GM19455 (cell line): ENCODE measurements around the gene ZBTB16.

Experiments used
- ATAC-seq: cut with Tn5 transposase; IDR thresholded peaks from one replicate; pipeline ENCODE4 v1.9.1; 2021; ENCODE audit not compliant: unreplicated experiment

The ZBTB16 gene

DNA sequence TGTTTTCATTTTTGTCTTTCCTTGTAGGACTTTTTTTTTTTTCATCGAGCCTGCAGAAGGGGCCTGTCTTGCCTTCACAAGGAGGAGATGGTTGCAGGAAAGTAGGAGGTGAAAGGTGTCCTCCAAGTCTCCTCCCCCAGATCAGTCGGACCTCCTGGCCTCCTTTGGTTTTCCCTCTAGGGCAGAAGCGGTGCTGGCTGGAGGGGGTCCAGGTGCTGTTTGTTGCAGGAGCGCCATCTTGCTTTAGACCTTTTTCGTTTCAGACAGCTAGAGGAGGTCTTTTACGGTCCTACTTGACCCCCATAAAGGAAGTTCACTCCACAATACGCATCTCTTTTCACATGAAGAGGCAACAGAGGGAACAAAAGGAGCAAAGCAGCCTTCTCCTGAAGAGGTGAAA is 66.0 kb downstream of the ZBTB16 start:
- ATAC-seq: no peak

DNA sequence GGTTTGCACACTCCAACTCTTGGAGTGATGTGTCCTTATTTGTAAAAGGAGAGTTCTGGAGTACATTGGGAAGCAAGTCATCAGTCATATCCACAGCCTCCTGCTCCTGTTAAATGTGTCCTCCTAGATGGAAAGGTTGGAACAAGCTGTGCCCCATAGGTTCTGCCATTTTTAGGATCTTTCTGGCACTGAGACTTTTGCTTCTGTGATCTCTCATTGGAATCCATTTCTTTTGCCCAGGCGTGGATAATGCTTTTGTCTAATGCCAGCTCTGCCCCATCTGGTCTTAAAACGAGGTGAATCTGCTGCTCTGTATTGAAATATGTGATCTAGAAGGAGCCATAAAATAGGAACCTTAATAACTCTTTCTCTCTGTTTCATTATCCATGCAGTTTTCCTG is 66.4 kb downstream of the ZBTB16 start:
- ATAC-seq: no peak

DNA sequence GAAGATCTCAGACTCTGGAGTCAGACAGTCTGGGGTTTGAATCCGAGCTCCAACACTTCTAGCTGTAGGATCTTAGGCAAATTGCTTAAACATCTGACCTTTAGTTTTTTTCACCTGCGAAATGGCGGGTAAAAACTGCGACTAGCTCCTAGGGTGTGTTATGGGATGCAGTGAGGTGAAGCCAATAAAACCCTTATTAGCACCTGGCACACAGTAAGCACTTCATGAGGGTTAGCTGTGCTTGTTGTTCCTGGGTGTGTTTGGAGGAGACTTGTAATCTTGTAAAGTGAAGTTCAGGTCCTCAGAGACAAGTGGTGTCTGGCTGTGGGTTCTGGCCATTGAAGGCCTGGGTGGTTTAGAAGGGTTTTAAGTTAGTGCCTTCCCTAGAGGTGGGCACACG is 68.9 kb downstream of the ZBTB16 start:
- ATAC-seq: no peak

DNA sequence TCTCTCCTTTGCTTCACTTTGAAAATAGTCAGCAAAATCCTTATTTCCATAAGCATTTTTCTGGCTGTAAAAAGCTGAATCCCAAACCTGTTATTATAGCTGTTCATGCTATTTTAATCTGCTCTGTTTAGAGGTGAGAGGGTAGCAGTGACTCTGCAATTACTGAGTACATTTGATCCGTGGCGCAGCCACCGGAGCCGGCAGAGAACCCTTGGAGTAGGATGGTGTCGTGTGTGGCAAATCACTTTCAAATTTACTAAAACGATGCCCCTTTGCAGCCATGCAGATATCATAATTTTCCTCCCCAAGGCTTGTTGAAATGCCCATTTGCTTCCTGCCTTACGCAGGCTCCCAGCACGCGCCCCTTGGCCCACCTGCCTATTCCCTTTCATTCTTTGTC is 69.6 kb downstream of the ZBTB16 start:
- no peak for ATAC-seq

DNA sequence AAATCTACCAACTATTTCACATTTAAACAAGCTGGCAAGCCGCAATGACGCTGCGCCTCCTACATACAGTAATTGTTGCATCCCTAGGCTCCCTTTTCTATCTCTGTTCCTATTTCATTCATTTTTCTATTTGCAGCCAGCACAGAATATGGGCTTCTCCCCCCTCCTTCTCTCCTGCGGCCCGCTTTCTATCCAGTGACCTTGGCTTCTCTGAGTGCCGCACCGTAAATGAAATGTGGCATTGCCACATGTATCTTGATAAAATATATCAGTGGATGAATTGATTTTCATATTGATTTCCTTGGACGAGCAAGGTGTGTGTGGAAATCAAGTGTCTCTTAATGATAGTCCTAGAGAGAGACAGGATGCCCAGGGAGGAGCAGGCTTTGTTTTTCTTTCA is 70.2 kb downstream of the ZBTB16 start:
- ATAC-seq: no peak

DNA sequence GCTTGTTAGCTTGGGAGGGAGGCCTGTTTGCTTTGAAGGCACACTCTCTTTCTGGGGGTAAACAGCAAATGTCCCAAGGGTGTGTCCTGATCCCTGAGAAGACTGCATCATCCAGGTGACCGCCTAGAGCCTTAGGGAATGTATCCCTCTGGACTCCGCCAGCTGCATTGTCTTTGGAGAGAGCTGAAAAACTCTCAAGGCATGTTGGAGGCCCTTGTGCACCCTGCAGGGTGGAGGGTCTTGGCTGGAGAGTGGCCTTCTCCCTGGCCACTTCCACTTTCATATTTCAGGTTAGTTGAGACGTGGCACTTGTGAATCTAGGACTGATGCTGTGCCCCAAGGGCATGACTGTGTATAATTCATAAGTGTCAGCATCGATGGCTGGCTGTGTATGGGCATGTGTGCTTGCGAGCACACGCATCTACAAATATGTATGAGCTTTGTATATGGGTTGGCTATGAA is 70.6 kb downstream of the ZBTB16 start:
- ATAC-seq: no peak

DNA sequence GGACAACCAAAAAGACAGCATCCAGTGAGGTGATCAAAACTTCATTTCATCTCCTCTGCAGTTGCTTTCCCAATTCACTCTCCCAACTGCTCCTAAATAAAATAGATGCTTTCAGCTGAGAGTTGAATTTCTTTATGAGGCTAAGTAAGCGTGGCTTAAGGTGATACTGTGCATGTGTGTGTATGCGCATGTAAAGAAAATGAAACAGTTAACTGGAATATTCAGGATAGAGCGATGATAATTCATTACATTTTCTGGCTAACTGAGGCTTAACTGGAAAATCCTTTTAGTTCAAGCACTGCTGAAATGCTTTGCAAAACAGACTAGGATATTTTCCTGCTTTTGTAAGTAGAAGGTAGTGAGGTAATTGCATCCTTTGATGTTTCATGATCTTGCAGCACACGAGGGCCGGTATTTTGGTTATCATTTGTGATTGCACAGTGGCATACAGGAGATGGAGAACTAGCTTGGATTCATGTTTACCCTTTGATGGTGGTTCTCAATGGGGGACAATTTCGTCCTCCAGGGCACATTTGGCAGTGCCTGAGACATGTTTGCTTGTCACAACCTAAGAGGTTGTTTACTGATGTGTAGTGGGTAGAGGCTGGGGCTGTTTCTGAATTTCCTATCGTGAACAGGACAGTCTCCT is 71.2 kb downstream of the ZBTB16 start:
- ATAC-seq: no peak

DNA sequence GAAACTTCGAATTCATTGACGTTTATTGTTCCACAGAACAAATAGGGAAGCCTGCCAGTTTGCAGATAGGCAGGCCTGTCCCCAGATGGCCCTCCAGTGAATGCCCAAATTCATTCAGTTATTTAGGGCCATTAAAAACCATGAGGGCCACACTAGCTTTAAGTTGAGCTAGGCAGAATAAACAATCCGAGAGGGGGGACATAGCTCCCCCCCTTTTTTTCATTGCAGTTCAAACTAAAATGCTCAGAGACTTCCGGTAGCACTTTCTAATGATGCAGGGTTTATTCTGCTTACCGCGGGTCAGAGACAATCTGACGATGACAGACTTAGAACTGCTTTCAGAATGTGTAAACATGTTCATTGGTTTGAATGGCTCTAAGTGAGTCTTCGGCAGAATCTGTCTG is 72.0 kb downstream of the ZBTB16 start:
- ATAC-seq: no peak

DNA sequence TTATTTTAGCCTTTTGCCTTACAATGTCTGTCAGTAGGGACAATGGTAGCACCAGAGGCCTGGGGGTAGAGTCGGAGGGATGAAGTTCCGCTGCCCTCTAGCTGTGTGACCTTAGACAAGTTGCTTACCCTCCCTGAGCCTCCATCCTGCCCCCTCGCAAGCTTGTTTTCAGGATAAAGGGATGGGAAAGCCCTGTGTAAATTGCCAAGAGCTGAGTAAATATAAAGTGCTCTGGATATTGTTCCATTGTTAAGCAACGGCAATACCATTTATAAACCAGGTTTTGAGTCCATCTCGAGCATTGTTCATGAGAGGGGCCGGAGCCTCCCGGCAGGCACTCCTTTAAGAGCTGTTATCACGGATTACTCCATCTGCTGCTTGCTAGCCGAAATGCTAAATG is 72.9 kb downstream of the ZBTB16 start:
- no peak for ATAC-seq

DNA sequence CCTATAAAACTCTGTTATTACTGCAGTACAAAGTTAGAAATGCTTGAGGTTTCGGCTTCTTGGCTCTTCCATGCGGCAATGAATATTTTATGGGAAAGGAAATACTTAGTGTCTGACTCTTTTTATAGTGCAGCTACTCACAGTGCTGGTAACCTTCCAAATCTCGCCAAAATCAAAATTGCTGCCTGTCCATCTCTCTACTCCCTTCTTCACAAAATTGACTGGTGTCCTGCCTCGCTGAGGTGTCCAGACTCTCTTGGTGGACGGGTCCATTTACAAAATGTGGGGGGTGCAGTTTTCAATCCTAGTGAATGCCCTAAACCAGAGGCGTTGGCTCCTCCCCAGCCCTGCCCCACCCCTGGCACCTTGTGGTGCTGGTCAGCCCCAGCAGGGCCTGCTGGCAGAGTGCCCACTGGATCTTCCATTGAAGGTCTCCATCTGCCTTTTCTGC is 73.5 kb downstream of the ZBTB16 start:
- no peak for ATAC-seq

DNA sequence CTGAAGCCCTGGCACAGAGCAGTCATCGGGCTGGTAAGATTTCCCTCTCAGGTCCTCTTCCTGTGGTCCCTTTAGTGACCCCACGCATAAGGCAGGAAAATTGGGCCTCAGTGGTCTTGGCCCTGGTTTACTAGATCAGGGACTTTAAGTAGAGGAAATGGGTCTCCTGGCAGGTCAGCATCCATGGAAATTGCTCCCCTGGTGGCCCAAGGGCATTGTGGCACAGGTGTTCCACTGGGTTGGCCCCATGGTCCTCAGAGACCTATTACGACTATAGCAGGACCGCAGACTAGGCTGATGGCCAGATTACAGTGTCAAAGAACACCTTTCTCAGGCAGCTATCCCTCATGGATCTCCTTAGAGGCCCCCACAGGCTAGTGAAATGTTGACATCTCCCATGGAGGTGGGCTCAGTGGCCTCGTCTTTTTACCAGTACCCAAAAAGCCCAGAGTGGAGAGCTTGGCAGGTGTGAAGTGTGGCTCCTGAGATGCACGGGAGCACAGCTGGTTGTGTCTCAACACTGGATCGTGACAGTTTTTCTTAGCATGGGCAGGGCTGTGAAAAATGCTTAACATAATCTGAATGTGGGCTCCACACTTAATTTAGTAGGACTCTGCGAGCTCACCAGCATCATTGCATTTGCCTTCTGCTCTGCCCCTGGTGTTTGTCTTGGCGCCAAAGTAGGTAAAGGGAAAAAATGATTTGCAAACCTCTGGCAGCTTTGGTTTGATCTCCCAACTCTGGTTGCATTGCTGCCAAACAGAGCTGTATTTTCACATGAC is 74.2 kb downstream of the ZBTB16 start:
- no peak for ATAC-seq

DNA sequence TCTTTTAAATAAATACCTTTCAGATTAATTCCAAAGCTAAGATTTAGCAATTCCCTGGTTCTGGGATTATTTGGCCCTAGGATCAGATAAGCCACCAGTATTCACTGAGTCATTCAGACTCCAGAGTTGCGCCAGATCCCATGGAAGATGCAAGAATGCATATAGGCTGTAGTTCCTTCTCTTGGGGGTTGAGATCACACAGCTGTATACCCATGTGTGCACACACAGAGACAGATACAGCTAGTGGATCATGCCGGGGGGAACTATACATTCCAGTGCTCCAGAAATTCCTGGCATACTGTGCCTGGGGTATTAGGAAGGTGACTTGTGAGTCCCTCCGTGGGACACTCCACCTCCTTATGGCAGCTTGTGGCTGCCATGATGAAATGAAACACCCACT is 75.4 kb downstream of the ZBTB16 start:
- ATAC-seq: no peak

DNA sequence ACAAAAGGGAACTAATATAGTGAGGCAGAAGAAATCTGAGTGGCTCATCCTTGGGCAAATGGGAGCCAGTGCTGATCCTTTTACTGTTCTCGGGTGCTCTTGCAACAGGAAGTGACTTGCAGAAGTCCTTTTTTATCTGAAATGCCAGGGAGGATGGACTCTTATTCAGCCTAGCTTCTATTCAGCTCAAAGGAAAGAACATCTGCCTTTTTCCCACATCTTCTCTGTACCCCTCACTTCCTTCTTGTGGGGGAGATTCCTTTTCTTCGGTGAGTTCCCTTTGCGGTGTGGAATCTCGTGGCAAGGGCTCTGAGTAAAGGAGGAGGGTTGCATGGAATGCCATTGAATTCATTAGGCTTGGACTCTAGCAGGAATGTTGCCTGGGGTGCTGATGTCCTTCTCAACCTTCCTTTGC is 76.2 kb downstream of the ZBTB16 start:
- no peak for ATAC-seq

DNA sequence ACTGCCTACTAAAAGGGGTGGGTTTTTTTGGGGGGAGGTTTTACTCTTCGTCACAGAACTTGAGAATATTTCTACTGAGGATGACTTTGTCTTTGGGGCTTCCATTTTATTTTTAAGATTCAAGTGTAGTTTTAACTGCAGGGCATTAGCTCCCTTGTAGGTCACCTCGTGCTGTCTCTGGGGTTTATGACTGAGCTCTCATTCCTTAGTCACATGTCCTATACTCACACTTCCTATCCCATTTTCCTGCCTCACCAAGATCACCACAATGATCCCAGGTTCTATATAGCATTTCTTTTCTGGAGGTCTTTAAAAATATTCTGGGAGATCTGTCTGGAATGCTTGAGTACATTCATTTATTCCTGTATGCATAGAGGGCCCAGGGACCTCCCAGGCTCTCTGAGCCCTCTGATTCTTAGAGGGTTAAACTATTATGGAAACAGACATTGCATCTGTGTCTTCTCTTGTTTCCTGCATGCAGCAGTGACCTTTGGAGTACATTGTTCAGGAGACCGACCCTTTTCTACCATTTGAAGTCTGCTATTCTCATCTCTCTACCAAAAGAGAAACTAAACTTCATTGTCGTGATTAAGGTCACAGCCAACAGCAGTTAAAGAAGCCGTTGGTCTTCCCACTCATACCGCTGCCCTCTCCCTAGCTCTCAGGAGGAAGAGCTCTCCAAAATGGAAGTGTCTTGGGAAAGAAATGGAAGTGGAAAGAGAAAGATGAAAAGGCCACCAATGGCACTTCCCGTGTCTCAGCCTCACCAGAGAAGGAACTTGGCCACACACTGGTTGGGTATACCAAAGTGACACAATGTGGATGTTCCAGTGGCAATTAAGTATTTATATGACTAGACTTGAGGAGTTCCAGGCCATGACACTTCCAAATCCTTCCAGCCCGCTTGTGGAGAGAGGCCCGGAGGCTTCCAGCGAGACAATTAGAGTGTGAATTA is 77.5 kb downstream of the ZBTB16 start:
- no peak for ATAC-seq

DNA sequence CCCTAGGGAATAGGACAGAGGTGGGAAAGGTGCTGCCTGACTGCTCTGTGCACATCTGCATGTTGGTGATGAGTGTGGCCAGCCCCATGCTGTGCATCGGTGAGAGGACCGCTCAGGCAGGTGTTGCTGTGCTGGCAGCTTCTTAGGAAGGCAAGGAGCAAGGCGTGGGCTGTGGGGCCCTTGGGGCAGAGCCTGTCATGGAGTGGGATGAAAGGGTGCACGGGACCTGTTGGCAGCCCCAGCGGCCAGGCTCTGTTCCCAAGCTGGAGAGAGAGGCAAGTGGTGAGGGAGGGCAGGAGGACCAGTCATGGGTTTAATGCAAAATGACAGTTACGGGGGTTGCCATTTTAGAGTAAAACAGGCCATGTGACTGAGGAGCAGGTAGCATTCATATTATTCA is 78.3 kb downstream of the ZBTB16 start:
- no peak for ATAC-seq

DNA sequence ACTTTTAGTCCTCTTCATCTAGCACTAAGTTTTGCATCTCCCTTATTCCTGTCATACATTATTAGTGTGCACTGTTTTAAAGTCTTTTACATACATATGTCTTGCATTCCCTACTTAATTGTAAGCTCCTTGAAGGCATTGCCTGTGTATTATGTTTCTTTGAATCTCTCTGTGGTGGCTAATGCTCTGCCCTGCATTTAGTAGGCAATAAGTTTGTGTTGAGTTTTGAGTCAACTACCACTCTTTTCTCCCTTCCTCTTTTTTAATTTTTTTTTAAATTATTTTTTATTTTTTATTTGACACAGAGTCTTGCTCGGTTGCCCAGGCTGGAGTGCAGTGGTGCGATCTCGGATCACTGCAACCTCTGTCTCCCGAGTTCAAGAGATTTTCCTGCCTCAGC is 78.9 kb downstream of the ZBTB16 start:
- ATAC-seq: no peak

DNA sequence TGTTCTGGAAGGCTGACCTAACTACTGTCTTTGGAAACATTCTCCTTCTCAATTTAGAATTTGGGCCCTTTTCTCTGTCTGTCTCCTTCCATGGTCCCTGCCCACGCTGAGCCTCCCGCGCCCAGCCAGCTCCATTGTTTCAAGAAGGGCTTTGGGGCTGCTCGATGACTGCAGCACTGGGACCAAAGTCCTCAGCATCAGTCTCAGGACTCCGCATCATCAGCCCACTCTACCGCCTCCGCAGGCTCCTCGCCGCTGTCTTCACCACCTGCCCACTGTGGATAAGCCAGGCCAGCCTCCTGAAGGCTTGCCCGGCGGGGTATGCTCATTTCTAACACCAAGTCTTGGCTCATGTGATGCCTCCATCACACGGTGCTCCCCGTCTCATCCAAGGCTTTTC is 81.3 kb downstream of the ZBTB16 start:
- ATAC-seq: no peak

DNA sequence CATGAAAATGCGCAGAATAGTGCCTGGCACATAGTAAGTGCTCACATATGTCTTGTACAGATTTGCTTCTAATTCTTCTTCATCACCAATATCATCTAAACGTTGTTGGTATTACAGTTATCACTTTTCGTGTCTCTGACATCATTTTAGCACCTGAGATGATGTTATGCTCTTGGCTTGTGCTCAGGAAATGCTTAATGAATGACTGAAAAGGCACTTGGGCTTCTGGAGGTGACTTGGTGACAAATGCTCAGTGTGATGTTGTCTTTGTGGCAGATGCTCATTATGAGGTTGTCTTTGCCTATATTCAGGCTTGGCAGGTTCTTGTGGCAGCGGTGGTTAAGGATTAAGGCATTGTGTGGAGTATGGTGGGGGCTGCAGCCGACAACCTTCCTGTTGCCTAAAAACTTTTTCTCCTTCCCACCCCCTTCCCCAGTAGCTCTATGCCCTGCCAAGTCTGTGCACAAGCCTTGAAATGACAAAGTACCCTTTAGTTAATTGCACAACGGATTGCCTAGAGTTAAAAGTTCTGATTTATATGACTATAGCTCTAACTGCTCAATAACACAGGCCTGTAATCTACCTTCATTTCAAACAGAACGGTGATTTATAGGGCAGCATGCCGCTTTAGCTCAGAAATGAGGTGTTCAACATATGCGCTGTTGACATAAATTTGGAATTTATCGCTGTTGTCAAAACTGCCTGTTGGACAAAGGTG is 82.5 kb downstream of the ZBTB16 start:
- no peak for ATAC-seq

DNA sequence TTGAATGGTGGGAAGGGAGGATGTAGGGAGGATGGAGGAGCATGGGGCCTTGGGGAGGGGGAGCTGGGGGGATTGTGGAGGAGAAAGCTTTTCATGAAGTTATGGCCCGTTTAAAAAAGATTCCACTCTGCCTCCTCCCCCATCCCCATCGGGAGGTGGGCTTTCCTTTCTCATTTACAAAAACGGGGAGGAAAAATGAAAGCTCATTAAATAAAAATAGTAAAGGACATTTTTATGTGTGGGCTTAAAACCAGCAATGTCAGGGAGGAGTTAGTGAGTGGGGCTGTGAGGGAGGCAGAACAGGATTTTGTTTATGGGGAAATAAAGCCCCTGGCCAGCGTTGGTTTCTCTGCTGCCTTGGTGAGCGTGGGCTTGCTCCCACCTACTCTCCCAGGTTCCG is 83.2 kb downstream of the ZBTB16 start:
- ATAC-seq: no peak

DNA sequence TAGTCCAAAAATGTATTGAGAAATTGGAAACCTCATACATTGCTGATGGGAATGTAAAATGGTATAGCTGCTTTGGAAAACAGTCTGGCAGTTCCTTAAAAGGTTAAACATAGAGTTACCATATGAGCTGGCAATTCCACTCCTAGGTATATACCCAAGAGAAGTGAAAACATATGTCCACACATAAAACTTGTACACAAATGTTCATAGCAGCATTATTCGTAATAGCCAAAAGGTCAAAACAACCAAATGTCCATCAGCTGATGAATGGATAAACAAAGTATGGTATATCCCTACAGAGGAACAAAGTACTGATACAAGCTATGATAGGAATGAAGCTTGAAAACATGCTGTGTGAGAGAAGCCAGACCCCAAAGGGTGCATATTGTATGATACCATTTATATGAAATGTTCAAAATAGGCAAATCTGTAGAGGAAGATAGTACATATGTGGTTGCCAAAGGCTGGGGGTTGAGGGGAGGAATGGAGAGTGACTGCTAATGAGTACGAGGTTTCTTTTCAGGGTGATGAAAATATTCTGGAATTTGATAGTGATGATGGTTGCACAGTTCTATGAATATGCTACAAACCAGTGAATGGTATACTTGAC is 85.8 kb downstream of the ZBTB16 start:
- ATAC-seq: no peak
